Stromal cell of bone marrow (primary cell): Measurements from ENCODE around the gene PSD2.
"Not testable (repeated sequence)": the region's sequence is repeated elsewhere in the genome, so short reads cannot be mapped to it uniquely, and the experiment has no call there.

ENCODE experiments used
- DNase-seq: peaks from one replicate; pipeline ENCODE4 v3.0.0-alpha.2; 2012; ENCODE audit warnings: low read depth

Gene PSD2

DNA sequence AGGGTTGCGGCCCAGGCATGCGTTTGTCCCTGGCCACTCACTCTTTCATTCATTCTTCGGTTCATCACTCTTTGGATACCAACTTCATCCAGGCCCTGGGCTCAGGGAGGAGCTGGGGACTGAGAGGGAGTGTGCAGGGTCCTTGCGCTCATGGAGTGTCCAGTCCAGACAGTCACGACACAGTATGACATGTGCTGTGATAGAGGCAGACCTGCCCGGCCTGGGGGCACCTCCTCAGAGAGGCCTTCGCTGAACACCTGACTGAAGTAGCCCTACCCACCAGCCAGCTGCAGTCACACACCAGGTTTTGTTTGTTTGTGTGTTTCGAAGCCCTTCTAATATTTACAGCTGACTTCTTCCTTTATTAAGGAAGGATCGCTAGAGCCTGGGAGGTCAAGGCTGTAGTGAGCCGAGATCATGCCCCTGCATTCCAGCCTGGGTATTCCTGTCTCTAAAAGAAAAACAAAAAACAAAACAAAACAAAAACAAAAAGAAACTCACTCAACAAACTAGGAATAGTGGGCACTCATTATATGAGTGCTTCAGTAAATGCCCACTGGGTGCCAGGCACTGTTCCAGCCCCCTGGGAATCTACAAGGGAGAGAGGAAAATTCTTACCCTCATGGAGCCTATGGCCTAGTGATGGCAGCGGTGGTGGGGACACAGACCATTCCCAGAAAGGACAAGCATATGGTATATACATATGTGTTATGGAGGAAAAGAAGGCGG lies 6.3 kb upstream of the PSD2 start:
- no peak for DNase-seq

DNA sequence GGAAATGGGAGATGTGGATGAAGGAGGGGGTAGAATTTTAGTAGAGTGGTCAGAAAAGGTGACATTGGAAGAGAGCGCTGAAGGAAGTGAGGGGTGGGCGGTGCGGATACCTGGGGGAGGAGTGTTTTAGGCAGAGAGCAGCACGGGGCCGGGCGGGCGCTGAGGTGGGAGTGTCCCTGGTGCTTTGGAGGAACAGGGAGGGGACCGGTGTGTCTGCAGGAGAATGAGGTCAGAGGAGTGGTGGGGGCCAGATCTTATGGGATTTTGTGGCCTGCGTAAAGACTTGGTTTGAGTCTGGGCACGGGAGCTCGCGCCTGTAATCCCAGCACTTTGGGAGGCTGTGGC lies 5.8 kb upstream of the PSD2 start:
- no peak for DNase-seq

GRCh38 chr5:139792218-139792617 lies 3.4 kb upstream of the PSD2 start:
- DNase-seq: no peak

GRCh38 chr5:139792655-139793054 lies 3.0 kb upstream of the PSD2 start:
- DNase-seq: not testable (repeated sequence)

DNA sequence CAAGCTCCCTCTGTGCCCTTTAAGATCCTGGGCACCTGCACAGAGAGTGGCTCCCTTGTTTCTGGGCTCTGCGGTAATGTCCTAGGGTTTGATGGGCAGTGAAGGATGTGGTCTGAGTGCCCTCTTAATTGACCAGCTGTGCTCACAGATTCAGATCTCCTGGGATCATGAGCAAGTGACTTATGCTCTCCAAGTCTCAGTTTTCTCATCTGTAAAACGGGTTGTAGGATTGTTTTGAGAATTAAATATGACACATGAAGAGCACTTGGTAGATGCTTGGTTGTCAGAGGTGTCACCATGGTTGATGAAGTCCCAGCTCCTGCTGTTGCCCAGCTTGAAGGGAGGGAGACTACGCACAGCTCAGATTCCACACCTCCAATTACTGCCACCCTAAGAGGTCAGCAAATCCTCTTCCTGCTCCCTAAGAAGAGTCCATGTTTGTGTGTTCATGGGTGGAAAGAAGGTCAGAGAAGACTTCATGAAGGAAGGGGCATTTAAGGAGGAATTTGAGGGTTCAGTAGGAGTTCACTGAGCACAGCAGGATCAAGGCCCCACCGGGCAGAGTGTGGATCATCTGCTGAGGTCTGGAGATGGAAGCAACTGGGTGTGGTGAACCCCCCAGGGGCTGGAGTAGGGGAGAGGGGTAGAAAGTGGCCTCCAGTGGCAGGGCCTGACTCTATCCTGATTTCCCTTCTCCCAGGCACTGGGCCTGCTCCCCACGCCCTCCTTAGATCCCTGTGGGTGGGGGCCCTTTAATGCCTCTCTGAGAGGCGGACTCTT lies 1.4 kb upstream of the PSD2 start:
- no peak for DNase-seq

DNA sequence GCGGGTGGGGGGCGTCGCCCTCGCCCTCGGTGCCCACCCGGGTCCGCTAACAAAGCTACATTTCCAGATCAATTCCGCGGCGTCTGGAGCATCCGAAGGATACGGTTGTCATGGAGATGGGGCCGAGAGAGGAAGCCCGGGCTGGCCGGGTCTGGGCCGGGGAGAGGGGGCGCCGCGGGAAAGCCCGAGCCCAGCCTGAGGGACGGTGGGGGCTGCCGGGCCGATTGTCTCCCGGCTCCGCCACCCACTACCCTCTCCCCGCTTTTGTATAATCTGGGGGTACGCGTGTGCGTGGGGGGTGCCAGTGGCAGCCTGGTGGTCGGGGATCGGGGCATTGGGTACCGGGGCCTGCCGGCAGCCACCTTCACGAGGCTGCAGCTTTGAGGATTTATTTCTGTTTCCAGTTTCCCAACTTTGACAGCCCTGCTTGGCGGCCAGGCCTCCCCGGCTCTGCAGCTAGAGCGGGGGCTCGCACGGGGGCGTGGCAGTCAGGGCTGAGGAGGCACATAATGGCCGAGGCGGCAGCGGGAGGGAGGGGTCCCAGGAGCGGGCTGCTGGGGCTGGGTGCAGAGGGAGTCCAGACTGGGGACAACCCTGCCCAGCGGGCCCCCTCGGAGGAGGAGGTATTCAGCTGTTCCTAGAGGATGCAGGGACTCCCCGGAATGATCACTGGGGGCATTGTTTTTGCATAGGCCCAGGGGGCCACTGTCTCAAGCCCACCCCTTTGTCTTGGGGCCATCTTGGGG lies 626 bp downstream of the PSD2 start:
- no peak for DNase-seq

GRCh38 chr5:139797335-139797734 lies 1.7 kb downstream of the PSD2 start:
- DNase-seq: no peak

DNA sequence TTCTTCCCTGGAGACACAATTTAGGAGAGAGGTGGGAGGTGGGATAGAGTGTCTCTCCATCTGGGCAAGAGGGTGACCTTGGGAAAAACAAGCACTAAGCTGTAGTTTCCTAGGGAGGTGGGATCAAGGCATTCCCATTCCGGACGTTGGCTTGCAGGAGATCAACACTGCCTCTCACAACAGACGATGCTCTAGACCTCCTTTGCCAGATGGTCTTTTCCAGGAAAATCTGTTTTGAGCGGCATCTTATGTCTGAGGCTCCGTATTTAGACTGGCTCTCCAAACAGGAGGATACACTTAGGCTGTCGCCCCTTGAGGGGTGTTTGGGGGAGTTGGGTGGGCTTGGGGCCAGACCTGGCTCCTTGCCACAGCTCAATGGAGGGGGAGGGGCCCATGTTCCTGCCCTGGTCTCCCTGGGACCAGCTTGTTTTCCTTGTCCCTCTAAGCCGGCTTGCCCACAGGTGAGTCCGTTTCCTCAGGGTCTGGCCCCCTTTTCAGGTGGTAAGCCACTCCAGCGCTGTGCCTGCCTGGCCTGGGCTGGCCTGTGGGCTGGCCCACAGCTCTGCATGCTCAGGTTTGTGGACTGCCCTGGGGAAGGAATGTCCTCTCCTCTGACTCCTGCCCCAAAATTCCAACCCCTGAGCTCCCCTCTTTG lies 2.4 kb downstream of the PSD2 start:
- DNase-seq: no peak

DNA sequence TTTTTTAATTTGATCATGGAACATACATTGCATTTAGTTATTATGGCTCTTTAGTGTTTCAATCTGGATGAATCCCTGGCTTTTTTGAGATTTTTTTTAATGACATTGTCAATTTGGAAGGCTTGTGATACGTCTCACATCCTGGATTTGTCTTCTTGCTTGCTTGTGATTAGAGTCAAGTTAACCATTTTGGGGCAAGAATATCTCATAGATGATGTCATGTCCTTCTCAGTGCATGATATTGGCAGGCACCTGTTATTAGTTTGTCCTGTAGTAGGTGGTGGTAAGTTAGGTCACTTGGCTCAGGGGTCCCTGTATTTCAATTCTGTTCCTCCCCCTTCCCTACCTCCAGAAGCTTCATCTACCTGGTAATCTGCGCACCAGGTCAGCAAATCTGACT lies 3.3 kb downstream of the PSD2 start:
- no peak for DNase-seq

GRCh38 chr5:139799359-139799758 lies 3.8 kb downstream of the PSD2 start:
- no peak for DNase-seq

DNA sequence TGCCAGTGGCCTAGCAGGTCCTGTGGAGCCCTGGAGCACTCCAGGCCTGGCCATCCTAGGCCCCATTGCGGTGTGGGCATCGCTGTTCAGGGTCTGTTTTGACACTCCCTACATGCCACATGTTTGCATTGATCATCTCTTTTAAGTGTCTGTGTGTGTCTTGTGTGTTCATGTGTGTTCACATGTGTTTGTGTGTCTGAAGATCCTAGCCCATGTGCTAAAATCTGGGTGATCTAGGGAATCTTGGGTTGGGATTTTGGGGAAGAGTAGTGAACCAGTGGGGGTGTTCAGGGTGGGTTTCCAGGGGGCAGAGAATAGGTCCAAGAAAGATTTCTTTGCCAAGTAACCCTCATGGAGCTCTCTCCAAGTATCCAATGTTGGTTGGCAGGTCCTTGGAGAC lies 8.4 kb downstream of the PSD2 start:
- no peak for DNase-seq

DNA sequence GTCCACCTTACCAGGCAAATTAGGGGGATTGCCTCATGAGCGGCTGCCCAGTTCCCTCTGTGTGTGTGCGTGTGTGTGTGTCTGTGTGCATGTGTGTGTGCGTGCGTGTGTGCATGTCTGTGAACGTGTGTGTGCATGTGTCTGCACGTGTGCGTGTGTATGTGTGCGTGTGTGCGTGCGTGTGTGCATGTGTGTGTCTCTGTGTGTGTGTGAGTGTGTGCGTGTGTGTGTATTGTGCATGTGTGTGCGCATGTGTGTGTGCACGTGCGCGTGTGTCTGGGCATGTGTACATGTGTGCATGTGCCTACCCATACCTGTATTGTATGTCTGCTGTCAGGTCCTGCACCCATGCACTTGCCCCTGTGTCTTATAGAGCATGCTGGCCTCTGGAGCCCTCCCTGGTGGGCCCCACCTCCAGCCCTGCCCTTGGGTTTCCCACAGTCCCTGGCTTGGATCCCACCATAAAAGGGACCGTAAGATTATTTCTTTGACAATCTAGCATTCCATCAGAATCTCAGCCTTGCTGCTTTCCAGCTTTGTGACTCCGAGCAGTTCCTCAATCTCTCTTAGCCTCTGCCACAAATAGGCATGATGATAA lies 9.3 kb downstream of the PSD2 start:
- DNase-seq: no peak

DNA sequence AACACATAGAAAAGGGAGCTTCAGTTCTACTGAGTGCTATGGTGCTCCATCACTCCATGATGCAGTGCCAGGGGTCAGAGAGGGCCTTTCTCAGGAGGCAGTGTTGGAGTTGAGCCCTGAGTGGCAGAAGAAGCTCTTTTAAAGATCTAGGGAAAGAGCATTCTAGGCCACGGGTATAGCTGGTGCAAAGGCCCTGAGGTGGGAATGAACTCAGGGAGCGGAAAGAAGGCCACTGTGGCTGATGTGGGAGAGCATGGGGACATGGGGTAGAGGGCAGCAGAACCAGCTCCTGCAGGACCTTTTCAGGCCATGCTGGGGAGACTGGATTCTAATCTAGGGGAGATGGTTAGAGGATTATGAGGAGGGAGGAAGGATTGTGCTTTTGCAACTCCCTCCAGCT lies 9.9 kb downstream of the PSD2 start:
- no peak for DNase-seq

DNA sequence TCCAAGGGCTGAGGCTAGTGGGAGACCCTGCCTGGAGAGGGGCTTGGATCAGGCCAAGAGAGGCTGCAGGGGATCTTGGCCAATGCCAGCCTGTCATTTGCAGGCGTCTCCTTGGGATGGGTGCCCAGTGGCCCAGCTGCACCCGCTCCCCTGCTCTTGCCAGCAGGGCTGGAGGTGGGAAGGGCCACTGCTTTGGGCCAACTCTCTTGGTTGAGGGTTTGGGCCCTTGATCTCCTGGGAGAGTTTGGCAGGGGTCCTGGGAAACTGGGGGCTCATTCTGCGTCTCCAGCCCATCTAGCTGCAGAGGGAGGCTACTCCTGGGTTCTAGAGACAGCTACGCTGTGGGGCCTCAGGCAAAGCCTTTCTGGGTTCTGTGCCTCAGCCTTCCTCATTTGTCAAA lies 10.5 kb downstream of the PSD2 start:
- DNase-seq: no peak

DNA sequence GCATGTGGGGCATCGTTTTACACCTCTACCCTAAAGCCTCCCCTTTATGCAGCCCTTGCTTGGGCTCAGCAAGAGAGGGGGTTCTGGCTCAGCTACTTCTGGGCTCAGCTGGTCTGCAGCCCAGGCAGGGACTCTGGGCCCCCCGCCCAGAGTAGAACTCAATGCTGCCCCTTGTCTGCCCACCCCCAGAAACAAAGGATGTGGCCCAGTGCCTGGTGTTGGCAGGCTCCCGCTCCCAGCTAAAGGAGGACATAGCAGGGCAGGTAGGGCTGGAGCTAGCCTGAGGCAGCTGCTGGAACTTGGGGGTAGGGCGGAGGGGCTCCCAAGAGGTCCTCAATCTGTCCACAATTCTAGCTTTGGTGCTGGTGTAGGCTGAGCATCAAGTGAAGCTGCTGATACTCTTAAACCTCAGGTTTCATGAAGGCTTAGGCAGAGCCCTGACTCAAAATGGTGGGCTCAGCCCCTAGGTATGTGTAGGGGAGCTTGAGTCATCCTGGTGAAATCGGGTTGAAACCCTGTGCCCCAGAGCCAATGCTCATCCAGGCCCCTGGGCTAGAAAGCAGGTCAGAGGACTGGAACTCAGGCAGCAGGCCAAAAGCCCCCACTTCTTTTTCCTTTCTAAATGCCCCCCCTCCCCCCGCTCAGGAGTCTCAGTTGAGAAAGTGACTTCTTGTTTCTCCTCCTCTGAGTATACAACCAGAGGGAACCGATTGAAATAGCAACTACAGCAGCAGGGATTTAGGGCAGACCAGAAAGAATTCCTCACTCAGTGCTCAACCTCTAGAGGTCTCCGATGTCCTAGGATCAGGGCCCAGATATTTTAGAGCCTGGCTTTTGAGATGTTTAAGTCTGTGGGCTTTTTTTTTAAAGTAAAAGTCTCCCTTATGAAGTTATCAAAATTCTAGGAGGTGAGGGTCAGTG lies 11.4 kb downstream of the PSD2 start:
- no peak for DNase-seq

GRCh38 chr5:139807647-139808030 lies 12.0 kb downstream of the PSD2 start:
- no peak for DNase-seq

DNA sequence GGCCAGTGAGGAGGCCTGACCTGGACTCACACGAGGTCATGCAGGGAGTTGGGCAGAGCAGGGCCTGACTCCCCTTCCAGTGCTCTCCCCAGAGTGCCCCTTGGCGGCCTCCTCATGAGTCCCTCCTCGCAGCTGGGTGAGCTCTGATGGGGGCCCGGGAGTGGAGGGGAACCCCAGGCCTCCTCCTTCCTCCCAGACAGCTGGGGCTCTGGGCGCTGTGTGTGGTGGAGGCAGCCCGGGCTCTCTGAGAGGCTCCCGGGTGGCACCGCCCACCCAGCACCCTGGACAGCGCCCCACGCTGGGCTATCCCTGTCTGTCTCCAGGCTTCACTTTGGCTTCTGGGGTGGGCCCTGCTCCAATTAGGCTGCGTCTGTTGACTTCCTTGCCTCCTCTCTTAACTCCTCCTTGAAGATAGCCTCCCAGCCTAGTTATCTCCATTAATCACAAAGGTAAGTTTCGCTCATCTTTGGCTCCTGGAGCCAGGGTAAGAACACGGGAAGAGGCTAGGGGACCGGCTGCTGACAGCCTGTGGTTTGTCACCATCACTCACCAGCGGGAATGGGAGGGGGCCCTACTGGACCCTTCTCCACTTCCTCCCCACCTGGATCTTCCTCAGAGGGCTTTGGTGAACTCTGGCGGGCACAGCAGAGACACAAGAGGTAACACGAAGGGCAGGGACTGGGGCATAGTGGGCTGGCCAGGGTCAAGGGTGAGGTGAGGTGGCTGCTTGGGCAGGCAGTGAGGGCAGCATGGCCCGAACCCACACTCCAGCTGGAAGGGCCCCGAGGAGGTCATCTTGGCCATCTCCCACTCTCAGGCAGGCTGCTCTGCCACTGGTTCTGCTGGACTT lies 13.1 kb downstream of the PSD2 start:
- DNase-seq: no peak

DNA sequence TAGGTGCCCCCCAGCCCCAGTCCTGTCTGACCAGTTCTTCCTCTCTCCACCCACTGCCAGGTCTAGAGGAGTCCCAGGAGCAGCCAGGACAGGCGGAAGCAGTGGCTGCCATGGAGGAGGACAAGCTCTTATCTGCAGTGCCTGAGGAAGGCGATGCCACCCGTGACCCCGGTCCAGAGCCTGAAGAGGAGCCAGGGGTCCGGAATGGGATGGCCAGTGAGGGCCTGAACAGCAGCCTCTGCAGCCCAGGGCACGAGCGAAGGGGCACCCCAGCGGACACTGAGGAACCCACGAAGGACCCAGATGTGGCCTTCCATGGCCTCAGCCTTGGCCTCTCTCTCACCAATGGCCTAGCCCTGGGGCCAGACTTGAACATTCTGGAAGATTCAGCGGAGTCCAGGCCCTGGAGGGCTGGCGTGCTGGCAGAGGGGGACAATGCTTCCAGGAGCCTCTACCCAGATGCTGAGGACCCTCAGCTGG lies 13.8 kb downstream of the PSD2 start:
- DNase-seq: no peak

DNA sequence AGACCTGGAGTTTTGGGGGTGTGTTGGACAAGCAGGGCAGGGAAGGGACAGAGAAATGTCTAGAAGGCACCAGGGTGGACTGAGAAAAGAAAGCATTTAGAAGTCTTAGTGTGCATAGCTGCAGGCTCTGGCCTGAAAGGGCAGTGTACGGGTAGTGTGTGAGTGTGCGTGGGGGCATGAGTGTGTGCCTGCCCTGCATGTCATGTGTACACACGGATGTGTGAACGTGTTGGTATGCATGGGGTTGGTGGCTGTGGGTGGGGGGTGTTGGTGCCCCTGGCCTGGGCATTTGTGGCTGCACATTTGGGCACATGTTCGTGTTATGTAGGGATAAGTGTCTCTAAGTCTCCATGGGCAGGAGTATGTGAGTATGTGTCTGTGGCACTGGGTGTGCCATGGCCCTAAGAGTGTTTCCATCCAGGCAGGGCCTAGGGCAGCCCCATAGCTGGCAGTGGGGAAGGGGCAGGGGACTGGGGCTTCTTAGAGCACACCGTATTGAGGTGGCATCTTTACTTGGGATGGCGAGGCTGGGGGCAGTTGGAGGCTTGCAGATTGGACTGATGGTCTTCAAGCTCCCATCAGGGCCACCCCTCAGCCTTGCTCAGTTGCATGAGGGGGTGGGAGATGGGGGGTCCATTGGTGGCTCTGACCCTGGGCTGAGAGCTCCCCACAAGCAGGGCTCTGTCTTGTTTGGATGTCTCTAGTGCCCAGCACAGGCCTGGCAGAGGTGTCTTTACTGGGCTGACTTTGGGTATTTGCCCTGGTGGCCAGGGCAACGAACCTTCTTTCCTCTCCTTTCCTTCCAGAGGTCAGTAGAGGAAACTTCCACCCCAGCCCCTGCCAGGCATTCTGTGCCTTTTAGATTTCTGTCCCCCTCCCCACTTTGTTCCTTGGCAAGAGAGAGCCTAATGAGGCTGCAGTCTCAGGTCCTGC lies 15.0 kb downstream of the PSD2 start:
- DNase-seq: no peak
